Measurements from ENCODE around the gene USP4. TPM values are rescaled to one million over a fixed set of nuclear protein-coding genes. Genes with fewer than 3 reads are reported as not detected.

Gene USP4
- total and polyA plus RNA-seq, 4 donors, result 12.5 to 17.7 (median 14.9) TPM

GRCh38 chr3:49237344-49237743, 102.5 kb downstream of the USP4 start:
- no peak for DNase-seq (ENCODE audit: low spot score)
- H3K36me3 ChIP-seq (ENCODE audit: control insufficient read depth in 4 of 4, insufficient read depth in 3 of 4, low read depth in 1 of 4, low read length in 3 of 4), result no peaks in the 10 kb centered on the region
- TF ChIP-seq NR2F2 (IDR thresholded peaks at IDR 0.05) (no peak), TAF1 (conservative IDR thresholded peaks at IDR 0.05) (no peak), ZBTB33 (IDR thresholded peaks at IDR 0.05) (no peak), GABPA (IDR thresholded peaks at IDR 0.05 in 1 of 2, conservative IDR thresholded peaks at IDR 0.05 in 1 of 2) (no peak), RAD21 (IDR thresholded peaks at IDR 0.05) (no peak), MAX (IDR thresholded peaks at IDR 0.05) (no peak), YY1 (IDR thresholded peaks at IDR 0.05) (no peak), SP1 (IDR thresholded peaks at IDR 0.05) (no peak), RXRA (IDR thresholded peaks at IDR 0.05) (no peak), CTCF (IDR thresholded peaks at IDR 0.05; ENCODE audit: low read depth, low read length, missing input control) (no peak), HNF4A (conservative IDR thresholded peaks at IDR 0.05) (no peak), EGR1 (IDR thresholded peaks at IDR 0.05; ENCODE audit: low read depth in 2 of 2) (no peak), FOXA2 (IDR thresholded peaks at IDR 0.05) (no peak), REST (IDR thresholded peaks at IDR 0.05) (no peak)
- H3K9ac ChIP-seq (ENCODE audit: low read depth in 1 of 2, low read length in 2 of 2), result no peak overlapping the region
- H3K4me3 ChIP-seq (ENCODE audit: low read depth in 1 of 3, low read length in 3 of 3), result no peak overlapping the region
- no peaks in the 10 kb centered on the region for H3K4me1 ChIP-seq (ENCODE audit: control insufficient read depth in 4 of 4, insufficient read depth in 4 of 4, low read length in 3 of 4)
- no peak overlapping the region for H3K27ac ChIP-seq (ENCODE audit: low read depth in 1 of 2, low read length in 2 of 2)
- peaks cover 5 to 7% (median 5%) of the 10 kb centered on the region in 4 donors for H3K9me3 ChIP-seq (ENCODE audit: control insufficient read depth in 4 of 4, low read length in 3 of 4)
- 91% methylated on average over 3 of the region's 3 CpGs for WGBS
- H3K27me3 ChIP-seq (ENCODE audit: control insufficient read depth in 4 of 4, insufficient read depth in 4 of 4, low read length in 3 of 4), result no peaks in the 10 kb centered on the region

GRCh38 chr3:49236226-49236625, 103.6 kb downstream of the USP4 start:
- Histone ChIP-seq H3K9ac (ENCODE audit: low read depth in 1 of 2, low read length in 2 of 2) (no peak overlapping the region), H3K36me3 (ENCODE audit: control insufficient read depth in 4 of 4, insufficient read depth in 3 of 4, low read depth in 1 of 4, low read length in 3 of 4) (no peaks in the 10 kb centered on the region), H3K27ac (ENCODE audit: low read depth in 1 of 2, low read length in 2 of 2) (no peak overlapping the region), H3K9me3 (ENCODE audit: control insufficient read depth in 4 of 4, low read length in 3 of 4) (peaks cover 5 to 14% (median 7%) of the 10 kb centered on the region in 4 donors), H3K27me3 (ENCODE audit: control insufficient read depth in 4 of 4, insufficient read depth in 4 of 4, low read length in 3 of 4) (no peaks in the 10 kb centered on the region), H3K4me3 (ENCODE audit: low read depth in 1 of 3, low read length in 3 of 3) (no peak overlapping the region), H3K4me1 (ENCODE audit: control insufficient read depth in 4 of 4, insufficient read depth in 4 of 4, low read length in 3 of 4) (no peaks in the 10 kb centered on the region)
- DNase-seq (ENCODE audit: low spot score), result no peak
- TF ChIP-seq YY1 (IDR thresholded peaks at IDR 0.05), result no peak
- TF ChIP-seq CTCF (IDR thresholded peaks at IDR 0.05; ENCODE audit: low read depth, low read length, missing input control), result no peak
- no peak for TF ChIP-seq RAD21 (IDR thresholded peaks at IDR 0.05)
- no peak for TF ChIP-seq MAX (IDR thresholded peaks at IDR 0.05)
- no peak for TF ChIP-seq RXRA (IDR thresholded peaks at IDR 0.05)
- no peak for TF ChIP-seq REST (IDR thresholded peaks at IDR 0.05)

All from liver (tissue), 9 donors.